HCT116 (cell line): ENCODE data around the gene PLAU. TPM values are rescaled to one million over a fixed set of nuclear protein-coding genes. Genes with fewer than 3 reads are reported as not detected.

Source experiments
- ATAC-seq: fragments of 200-7000 bp; cut with Tn5 transposase; 2 replicates; pipeline ENCODE4 v1.9.1; 2020; ENCODE audit warnings: mild to moderate bottlenecking, moderate library complexity
- BruUV-seq: library from RNA; stranded (reverse); fragments of 400-500 nt; replicated peaks from 2 replicates; lab custom pipeline; 2021; lab: Mats Ljungman, UMichigan
- CTCF ChIA-PET: fragments of 300-600 bp; sonication (Branson Sonifier 250); formaldehyde crosslinking; loops from one replicate; lab custom pipeline; 2021; ENCODE audit warnings: antibody characterized with exemption; lab: Charles Lee
- POLR2A ChIA-PET: fragments of 300-600, 350-600 bp; sonication (Branson Sonifier 250); formaldehyde crosslinking; loops from one replicate; lab custom pipeline; 2021; ENCODE audit warnings: antibody characterized with exemption; lab: Charles Lee
- RAD21 ChIA-PET, 2 experiments: fragments of 300-600 bp; sonication (Branson Sonifier 250); formaldehyde crosslinking; loops; one replicate each; lab custom pipeline; 2023; ENCODE audit warnings: low total read pairs in 2 of 2; ENCODE audit not compliant: uncharacterized antibody in 2 of 2, unreplicated experiment in 2 of 2, low non-redundant PET in 1 of 2; lab: Charles Lee
- DNase-seq: peaks from one replicate; pipeline ENCODE4 v3.0.0-alpha.2; 2010; ENCODE audit warnings: low read depth, low spot score
- H2AFZ ChIP-seq: fragments of 200-600 bp; shearing (Covaris generic), sonication (generic); 2 replicates; pipeline ENCODE4 v1.6.1; 2017; ENCODE audit warnings: low read depth, mixed run types, mixed read lengths, antibody characterized with exemption, low read length; ENCODE audit not compliant: poor library complexity, severe bottlenecking
- H3K27ac ChIP-seq: 2 replicates; pipeline ENCODE4 v1.5.1; 2012; ENCODE audit warnings: low read depth, low read length
- H3K27me3 ChIP-seq: fragments of 200-600 bp; sonication (generic); 2 replicates; pipeline ENCODE4 v1.6.1; 2016; ENCODE audit warnings: mixed run types, low read length, mixed read lengths; ENCODE audit not compliant: insufficient read depth
- H3K36me3 ChIP-seq, 2 experiments: fragments of 200-500 bp in 1 of 2; fragments of 200-600 bp in 1 of 2; sonication (Bioruptor generic) in 1 of 2; sonication (generic) in 1 of 2; 2 replicates each; pipeline versions ENCODE4 v1.5.1 to v1.6.1; 2014 to 2016; ENCODE audit warnings: low read length in 2 of 2, inconsistent platforms in 1 of 2, mixed read lengths in 1 of 2, mixed run types in 1 of 2; ENCODE audit not compliant: insufficient read depth in 2 of 2, control insufficient read depth in 1 of 2
- H3K4me1 ChIP-seq, 2 experiments: fragments of 200-600 bp in 1 of 2; sonication (generic) in 1 of 2; 2 replicates each; pipeline versions ENCODE4 v1.5.1 to v1.6.1; 2012 to 2017; ENCODE audit warnings: low read length in 2 of 2, inconsistent platforms in 1 of 2, mild to moderate bottlenecking in 1 of 2, mixed read lengths in 1 of 2, mixed run types in 1 of 2, moderate library complexity in 1 of 2; ENCODE audit not compliant: insufficient read depth in 2 of 2, control insufficient read depth in 1 of 2
- H3K4me2 ChIP-seq: fragments of 200-600 bp; sonication (generic); 2 replicates; pipeline ENCODE4 v1.6.1; 2017; ENCODE audit warnings: mixed run types, low read length, mixed read lengths
- H3K4me3 ChIP-seq, 2 experiments: fragments of 200-600 bp in 1 of 2; sonication (generic) in 1 of 2; replicated peaks in 1 of 2; 2 replicates each; pipeline ENCODE4 v1.5.1; 2011 to 2016; ENCODE audit warnings: low read length in 2 of 2, control low read depth in 1 of 2, low read depth in 1 of 2, mild to moderate bottlenecking in 1 of 2, mixed read lengths in 1 of 2, mixed run types in 1 of 2
- H3K79me2 ChIP-seq: fragments of 200-600 bp; sonication (generic); 2 replicates; pipeline ENCODE4 v1.6.1; 2017; ENCODE audit warnings: mild to moderate bottlenecking, mixed run types, low read length, moderate library complexity, mixed read lengths; ENCODE audit not compliant: insufficient read depth
- H3K9ac ChIP-seq: fragments of 200-600 bp; sonication (generic); 2 replicates; pipeline ENCODE4 v1.6.1; 2016; ENCODE audit warnings: low read length, mixed read lengths
- H3K9me2 ChIP-seq: fragments of 200-600 bp; sonication (generic), shearing (Covaris generic); 2 replicates; pipeline ENCODE4 v1.6.1; 2017; ENCODE audit warnings: mixed run types, mild to moderate bottlenecking, moderate library complexity; ENCODE audit not compliant: insufficient read depth
- H3K9me3 ChIP-seq, 2 experiments: fragments of 200-500 bp in 1 of 2; fragments of 200-600 bp in 1 of 2; sonication (Bioruptor generic) in 1 of 2; sonication (generic) in 1 of 2; 2 replicates each; pipeline ENCODE4 v1.6.1; 2014 to 2017; ENCODE audit warnings: low read length in 2 of 2, mixed read lengths in 2 of 2, inconsistent platforms in 1 of 2, low read depth in 1 of 2, mild to moderate bottlenecking in 1 of 2, mixed run types in 1 of 2, moderate library complexity in 1 of 2; ENCODE audit not compliant: control insufficient read depth in 1 of 2, insufficient read depth in 1 of 2
- H4K20me1 ChIP-seq: fragments of 200-600 bp; sonication (generic), shearing (Covaris generic); 2 replicates; pipeline ENCODE4 v1.6.1; 2017; ENCODE audit warnings: mixed run types, mild to moderate bottlenecking, moderate library complexity; ENCODE audit not compliant: insufficient read depth
- CBX3 ChIP-seq: IDR thresholded peaks from 2 replicates; pipeline ENCODE4 v1.6.1; 2012; ENCODE audit warnings: low read depth
- CEBPB ChIP-seq: IDR thresholded peaks from 2 replicates; pipeline ENCODE4 v1.6.1; 2012; ENCODE audit warnings: low read depth
- EGR1 ChIP-seq: IDR thresholded peaks from 2 replicates; pipeline ENCODE4 v1.6.1; 2012; ENCODE audit warnings: low read depth
- ELF1 ChIP-seq: IDR thresholded peaks from 2 replicates; pipeline ENCODE4 v1.6.1; 2012; ENCODE audit warnings: low read depth, borderline replicate concordance
- FOSL1 ChIP-seq: IDR thresholded peaks from 2 replicates; pipeline ENCODE4 v1.6.1; 2012; ENCODE audit warnings: low read depth
- JUND ChIP-seq: IDR thresholded peaks from 2 replicates; pipeline ENCODE4 v1.6.1; 2012
- MAX ChIP-seq: IDR thresholded peaks from 2 replicates; pipeline ENCODE4 v1.6.1; 2012
- POLR2A ChIP-seq: IDR thresholded peaks from 2 replicates; pipeline ENCODE4 v1.7.0; 2011; ENCODE audit warnings: borderline replicate concordance; ENCODE audit not compliant: insufficient read depth, insufficient read length; ENCODE audit errors: extremely low read depth
- POLR2AphosphoS5 ChIP-seq: IDR thresholded peaks from 2 replicates; pipeline ENCODE4 v1.6.1; 2011; ENCODE audit warnings: mild to moderate bottlenecking, low read depth, low read length, moderate library complexity
- SIN3A ChIP-seq: IDR thresholded peaks from 2 replicates; pipeline ENCODE4 v1.6.1; 2012; ENCODE audit warnings: low read depth
- SP1 ChIP-seq: IDR thresholded peaks from 2 replicates; pipeline ENCODE4 v1.6.1; 2012; ENCODE audit warnings: low read depth
- YY1 ChIP-seq: IDR thresholded peaks from 2 replicates; pipeline ENCODE4 v1.6.1; 2011; ENCODE audit warnings: low read length, low read depth, moderate library complexity, mild to moderate bottlenecking; ENCODE audit not compliant: insufficient replicate concordance; ENCODE audit errors: extremely low read depth
- intact Hi-C: fragments of 100-400 bp; cut with micrococcal nuclease; formaldehyde crosslinking; loops from 2 replicates; pipeline ENCODE4 v1.10.0; 2022
- total RNA-seq: library from RNA; stranded (reverse); gene quantifications from one replicate; pipeline ENCODE4 v1.2.1, GENCODE V29; 2021; ENCODE audit not compliant: unreplicated experiment
- TF ChIP-seq, protein P1 (sequence below): IDR thresholded peaks from 2 replicates; pipeline ENCODE4 v1.6.1; 2011; ENCODE audit warnings: mild to moderate bottlenecking, low read length, moderate library complexity; ENCODE audit not compliant: insufficient replicate concordance; ENCODE audit errors: extremely low read depth

PLAU gene
- total RNA-seq, 1 experiment from 2014 or later = 60.3 TPM

DNA sequence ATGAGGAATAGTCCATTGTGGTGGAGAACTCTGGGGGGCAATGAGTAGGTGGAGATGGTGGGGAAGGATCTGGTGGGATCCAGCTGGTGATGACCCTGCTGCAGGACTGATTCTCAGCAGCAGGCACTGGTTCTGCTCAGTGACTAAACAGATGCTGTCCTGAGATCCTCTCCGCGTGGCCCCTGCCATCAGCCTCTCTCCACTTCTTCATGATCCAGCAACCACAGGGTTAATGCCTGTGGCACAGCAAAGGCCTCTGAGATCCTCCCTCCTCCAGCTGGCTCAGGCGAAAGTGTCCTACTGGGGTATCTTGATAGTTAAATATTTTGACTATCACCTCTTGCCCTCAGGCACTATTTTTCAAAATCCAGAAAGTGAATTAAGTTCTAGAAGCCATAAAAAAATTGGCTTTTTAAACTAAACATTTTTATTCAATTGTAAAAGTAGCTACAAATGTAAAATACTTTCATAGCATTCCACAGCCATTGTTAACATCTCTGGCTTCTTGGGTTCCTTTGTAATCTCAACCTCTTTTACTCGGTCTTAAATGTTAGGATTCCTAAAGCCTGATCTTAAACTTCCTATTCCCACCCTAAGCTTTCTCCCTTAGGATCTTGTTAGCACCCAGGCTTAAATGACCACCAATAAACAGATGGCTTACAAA, 13.1 kb downstream of the PLAU start:
- Histone ChIP-seq H3K36me3 (no peaks in the 10 kb centered on the region), H3K4me2 (no peak overlapping the region), H3K9ac (no peak overlapping the region), H3K4me3 (no peak overlapping the region), H3K79me2 (no peaks in the 10 kb centered on the region), H3K4me1 (peaks cover 3 to 31% of the 10 kb centered on the region in 2 experiments; a peak in 2 of 4 replicates), H3K27me3 (no peaks in the 10 kb centered on the region), H2AFZ (peak overlapping the region; percentile 34), H3K9me2 (no peaks in the 10 kb centered on the region), H3K27ac (no peak overlapping the region), H3K9me3 (no peaks in the 10 kb centered on the region), H4K20me1 (no peaks in the 10 kb centered on the region)
- ChIA-PET POLR2A (interaction anchor here (1.1 to 1.2 kb wide), 3 partner anchors 8 to 34 kb away, joined by 3 to 12 read pairs (median 3); no protein-coding TSS in a partner anchor), CTCF (interaction anchor here (1.0 to 1.5 kb wide), 2 partner anchors 16 to 37 kb away, joined by 3 to 5 read pairs; no protein-coding TSS in a partner anchor), RAD21 (no interaction called here)
- ATAC-seq = peak; percentile 47; the same call in 1 of the 2 replicates
- BruUV-seq = no TSS peak
- no peak for TF ChIP-seq YY1
- TF ChIP-seq CEBPB = no peak
- TF ChIP-seq POLR2A = no peak
- no peak for TF ChIP-seq CBX3
- TF ChIP-seq FOSL1 = no peak
- TF ChIP-seq JUND = no peak
- TF ChIP-seq SIN3A = no peak
- no peak for TF ChIP-seq EGR1
- TF ChIP-seq ELF1 = no peak
- TF ChIP-seq POLR2AphosphoS5 = no peak
- TF ChIP-seq, protein P1, sequence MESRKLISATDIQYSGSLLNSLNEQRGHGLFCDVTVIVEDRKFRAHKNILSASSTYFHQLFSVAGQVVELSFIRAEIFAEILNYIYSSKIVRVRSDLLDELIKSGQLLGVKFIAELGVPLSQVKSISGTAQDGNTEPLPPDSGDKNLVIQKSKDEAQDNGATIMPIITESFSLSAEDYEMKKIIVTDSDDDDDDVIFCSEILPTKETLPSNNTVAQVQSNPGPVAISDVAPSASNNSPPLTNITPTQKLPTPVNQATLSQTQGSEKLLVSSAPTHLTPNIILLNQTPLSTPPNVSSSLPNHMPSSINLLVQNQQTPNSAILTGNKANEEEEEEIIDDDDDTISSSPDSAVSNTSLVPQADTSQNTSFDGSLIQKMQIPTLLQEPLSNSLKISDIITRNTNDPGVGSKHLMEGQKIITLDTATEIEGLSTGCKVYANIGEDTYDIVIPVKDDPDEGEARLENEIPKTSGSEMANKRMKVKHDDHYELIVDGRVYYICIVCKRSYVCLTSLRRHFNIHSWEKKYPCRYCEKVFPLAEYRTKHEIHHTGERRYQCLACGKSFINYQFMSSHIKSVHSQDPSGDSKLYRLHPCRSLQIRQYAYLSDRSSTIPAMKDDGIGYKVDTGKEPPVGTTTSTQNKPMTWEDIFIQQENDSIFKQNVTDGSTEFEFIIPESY = no peak
- TF ChIP-seq SP1 = no peak
- TF ChIP-seq MAX = no peak
- DNase-seq = no peak
- intact Hi-C loops = no loop called here
